Measurements from ENCODE around the gene ARSJ. TPM values are rescaled to one million over a fixed set of nuclear protein-coding genes. Genes with fewer than 3 reads are reported as not detected.

The ARSJ gene
- polyA plus RNA-seq, 1 donor (not counting 4 experiments of a cell fraction or from before 2014, with no cell fraction given), result 15.7 TPM

DNA sequence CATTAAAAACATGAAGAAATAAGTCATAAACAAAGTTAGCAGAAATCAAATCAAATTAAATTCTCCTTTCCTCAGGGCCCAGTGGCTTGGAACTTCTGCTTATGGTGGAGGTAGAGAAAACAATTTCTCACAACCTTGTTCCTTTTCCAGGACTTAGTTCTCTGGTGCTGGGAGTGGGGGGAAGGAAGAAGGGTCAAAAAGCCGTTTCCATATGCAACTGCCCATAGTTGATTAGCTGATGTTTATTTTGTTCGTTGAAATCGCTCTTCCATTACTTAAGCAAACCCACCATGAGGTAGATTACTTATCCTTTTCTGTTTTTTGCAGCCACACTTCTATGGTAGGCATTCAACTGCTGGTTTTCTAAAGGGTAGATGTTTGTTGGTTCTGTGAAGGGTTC, 94.2 kb downstream of the ARSJ start:
- no peaks in the 10 kb centered on the region for H3K27me3 ChIP-seq (ENCODE audit: control insufficient read depth, extremely low read depth, insufficient read depth, low read length)
- dilution Hi-C loops (cut with MboI; ENCODE audit: extremely low pct_ligation_motif_present, low sequenced_read_pairs), result no loop called here
- no peak overlapping the region for H2AFZ ChIP-seq (ENCODE audit: control insufficient read depth, low read length)
- DNase-seq (ENCODE audit: low read depth, low spot score) (no peak), FAIRE-seq (no peak)
- H3K79me2 ChIP-seq (ENCODE audit: control insufficient read depth, insufficient read depth, low read length), result no peaks in the 10 kb centered on the region
- no peaks in the 10 kb centered on the region for H4K20me1 ChIP-seq (ENCODE audit: control insufficient read depth, extremely low read depth, insufficient read depth, low read length)
- TF ChIP-seq EZH2 (IDR thresholded peaks at IDR 0.05; ENCODE audit: low read length), result no peak
- TF ChIP-seq, protein P1, sequence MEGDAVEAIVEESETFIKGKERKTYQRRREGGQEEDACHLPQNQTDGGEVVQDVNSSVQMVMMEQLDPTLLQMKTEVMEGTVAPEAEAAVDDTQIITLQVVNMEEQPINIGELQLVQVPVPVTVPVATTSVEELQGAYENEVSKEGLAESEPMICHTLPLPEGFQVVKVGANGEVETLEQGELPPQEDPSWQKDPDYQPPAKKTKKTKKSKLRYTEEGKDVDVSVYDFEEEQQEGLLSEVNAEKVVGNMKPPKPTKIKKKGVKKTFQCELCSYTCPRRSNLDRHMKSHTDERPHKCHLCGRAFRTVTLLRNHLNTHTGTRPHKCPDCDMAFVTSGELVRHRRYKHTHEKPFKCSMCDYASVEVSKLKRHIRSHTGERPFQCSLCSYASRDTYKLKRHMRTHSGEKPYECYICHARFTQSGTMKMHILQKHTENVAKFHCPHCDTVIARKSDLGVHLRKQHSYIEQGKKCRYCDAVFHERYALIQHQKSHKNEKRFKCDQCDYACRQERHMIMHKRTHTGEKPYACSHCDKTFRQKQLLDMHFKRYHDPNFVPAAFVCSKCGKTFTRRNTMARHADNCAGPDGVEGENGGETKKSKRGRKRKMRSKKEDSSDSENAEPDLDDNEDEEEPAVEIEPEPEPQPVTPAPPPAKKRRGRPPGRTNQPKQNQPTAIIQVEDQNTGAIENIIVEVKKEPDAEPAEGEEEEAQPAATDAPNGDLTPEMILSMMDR (optimal IDR thresholded peaks at IDR 0.05 in 1 of 3, IDR thresholded peaks at IDR 0.05 in 1 of 3, conservative IDR thresholded peaks at IDR 0.05 in 1 of 3; ENCODE audit: extremely low read depth in 1 of 3, insufficient read depth in 2 of 3, low read length in 3 of 3), result no peak
- H3K4me3 ChIP-seq (ENCODE audit: control insufficient read depth in 2 of 3, extremely low read depth in 1 of 3, insufficient read depth in 2 of 3, low read depth in 1 of 3, low read length in 3 of 3), result no peak overlapping the region
- H3K4me2 ChIP-seq (ENCODE audit: control insufficient read depth, extremely low read depth, insufficient read depth, low read depth, low read length), result no peak overlapping the region
- no peaks in the 10 kb centered on the region for H3K9me1 ChIP-seq (ENCODE audit: control insufficient read depth, extremely low read depth, insufficient read depth, low read length)
- no peaks in the 10 kb centered on the region for H3K36me3 ChIP-seq (ENCODE audit: control insufficient read depth in 2 of 2, extremely low read depth in 1 of 2, insufficient read depth in 2 of 2, low read length in 2 of 2)
- H3K9ac ChIP-seq (ENCODE audit: control insufficient read depth, extremely low read depth, insufficient read depth, low read length), result no peak overlapping the region
- no peaks in the 10 kb centered on the region for H3K4me1 ChIP-seq (ENCODE audit: control insufficient read depth, extremely low read depth, insufficient read depth, low read length)
- no peaks in the 10 kb centered on the region for H3K9me3 ChIP-seq (ENCODE audit: control insufficient read depth, low read depth, low read length)
- no peak overlapping the region for H3K27ac ChIP-seq (ENCODE audit: control insufficient read depth, insufficient read depth, low read length)

DNA sequence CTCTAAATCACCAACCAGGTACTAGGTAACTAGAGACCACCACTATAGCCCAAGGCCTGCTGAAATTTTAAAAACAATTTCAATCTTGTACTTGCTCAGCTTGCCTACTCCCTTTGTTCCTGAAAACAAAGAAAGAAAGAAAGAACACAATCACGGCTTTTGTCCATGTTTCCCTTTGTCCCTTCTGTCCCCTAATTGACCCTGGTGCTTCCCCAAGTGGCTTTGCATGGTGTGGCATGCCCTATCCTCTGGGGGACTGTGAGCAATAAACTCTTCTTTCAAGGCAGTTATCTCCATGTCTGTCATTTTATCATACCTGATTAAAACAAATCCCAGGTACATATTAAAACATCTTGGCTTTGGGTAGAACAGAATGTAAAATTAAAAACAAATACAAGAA, 94.8 kb downstream of the ARSJ start:
- no peak for FAIRE-seq

More for the DNA sequence above, 94.8 kb downstream of the ARSJ start:
- no peak for DNase-seq (ENCODE audit: low read depth, low spot score)
- Histone ChIP-seq H4K20me1 (ENCODE audit: control insufficient read depth, extremely low read depth, insufficient read depth, low read length) (no peaks in the 10 kb centered on the region), H3K9me3 (ENCODE audit: control insufficient read depth, low read depth, low read length) (no peaks in the 10 kb centered on the region), H3K9ac (ENCODE audit: control insufficient read depth, extremely low read depth, insufficient read depth, low read length) (no peak overlapping the region), H3K9me1 (ENCODE audit: control insufficient read depth, extremely low read depth, insufficient read depth, low read length) (no peaks in the 10 kb centered on the region), H3K36me3 (ENCODE audit: control insufficient read depth in 2 of 2, extremely low read depth in 1 of 2, insufficient read depth in 2 of 2, low read length in 2 of 2) (no peaks in the 10 kb centered on the region), H3K4me3 (ENCODE audit: control insufficient read depth in 2 of 3, extremely low read depth in 1 of 3, insufficient read depth in 2 of 3, low read depth in 1 of 3, low read length in 3 of 3) (no peak overlapping the region), H3K79me2 (ENCODE audit: control insufficient read depth, insufficient read depth, low read length) (no peaks in the 10 kb centered on the region), H3K4me2 (ENCODE audit: control insufficient read depth, extremely low read depth, insufficient read depth, low read depth, low read length) (no peak overlapping the region), H3K4me1 (ENCODE audit: control insufficient read depth, extremely low read depth, insufficient read depth, low read length) (no peaks in the 10 kb centered on the region), H2AFZ (ENCODE audit: control insufficient read depth, low read length) (no peak overlapping the region), H3K27me3 (ENCODE audit: control insufficient read depth, extremely low read depth, insufficient read depth, low read length) (no peaks in the 10 kb centered on the region), H3K27ac (ENCODE audit: control insufficient read depth, insufficient read depth, low read length) (no peak overlapping the region)
- dilution Hi-C loops (cut with MboI; ENCODE audit: extremely low pct_ligation_motif_present, low sequenced_read_pairs), result no loop called here
- TF ChIP-seq, protein P1 (optimal IDR thresholded peaks at IDR 0.05 in 1 of 3, IDR thresholded peaks at IDR 0.05 in 1 of 3, conservative IDR thresholded peaks at IDR 0.05 in 1 of 3; ENCODE audit: extremely low read depth in 1 of 3, insufficient read depth in 2 of 3, low read length in 3 of 3), result no peak
- TF ChIP-seq EZH2 (IDR thresholded peaks at IDR 0.05; ENCODE audit: low read length), result no peak

Measured in keratinocyte (primary cell).